ENCODE results near the gene RPL32.
"Not testable (repeated sequence)": the region's sequence is repeated elsewhere in the genome, so short reads cannot be mapped to it uniquely, and the experiment has no call there.

The RPL32 gene

GRCh38 chr3:12856626-12857025 lies 15.3 kb upstream of the RPL32 start:
- Histone ChIP-seq H3K9me3 (ENCODE audit: control insufficient read depth, low read length) (no peaks in the 10 kb centered on the region), H3K27me3 (ENCODE audit: control insufficient read depth in 1 of 2, insufficient read depth in 1 of 2, low read length in 2 of 2) (peaks cover 44 to 53% of the 10 kb centered on the region in 2 experiments), H2AK5ac (ENCODE audit: low read length, severe bottlenecking) (no peak overlapping the region), H3K18ac (ENCODE audit: low read depth in 1 of 2, low read length in 2 of 2) (no peak overlapping the region), H4K8ac (ENCODE audit: low read length) (peak overlapping the region; percentile 14), H4K91ac (ENCODE audit: low read length) (no peak overlapping the region), H3K79me1 (replicated peaks; ENCODE audit: low read length, poor library complexity, severe bottlenecking) (no peaks in the 10 kb centered on the region), H2BK5ac (ENCODE audit: low read depth, low read length, poor library complexity, severe bottlenecking) (no peak overlapping the region), H3K27ac (ENCODE audit: low read length, poor library complexity, severe bottlenecking) (no peak overlapping the region), H2BK12ac (ENCODE audit: low read length in 2 of 2) (no peak overlapping the region), H3K4me3 (ENCODE audit: insufficient read depth in 1 of 2, low read depth in 1 of 2, low read length in 2 of 2) (no peak overlapping the region), H3K36me3 (ENCODE audit: control insufficient read depth in 1 of 2, insufficient read depth in 2 of 2, low read depth in 1 of 2, low read length in 2 of 2) (no peaks in the 10 kb centered on the region), H2BK15ac (ENCODE audit: low read depth, poor library complexity, severe bottlenecking) (no peak overlapping the region), H3K9ac (ENCODE audit: low read length) (no peak overlapping the region), H3K4ac (ENCODE audit: low read depth in 1 of 2, low read length in 2 of 2) (no peak overlapping the region), H3K4me2 (ENCODE audit: low read length, poor library complexity, severe bottlenecking) (no peak overlapping the region), H3K4me1 (ENCODE audit: control insufficient read depth, insufficient read depth, low read depth, low read length) (peaks cover 5% of the 10 kb centered on the region), H3K14ac (ENCODE audit: low read length in 2 of 2) (peak overlapping the region in 1 of 2 experiments; percentile 51), H2AFZ (ENCODE audit: low read depth, low read length) (no peak overlapping the region), H2BK120ac (ENCODE audit: low read depth, low read length) (no peak overlapping the region), H3K23ac (ENCODE audit: low read length in 2 of 2) (no peak overlapping the region)
- WGBS, result 83% methylated on average over 5 of the region's 5 CpGs
- no peak for DNase-seq

GRCh38 chr3:12854565-12854964 lies 13.2 kb upstream of the RPL32 start:
- H4K91ac ChIP-seq (ENCODE audit: low read length), result no peak overlapping the region
- no peak overlapping the region for H2BK120ac ChIP-seq (ENCODE audit: low read depth, low read length)
- DNase-seq, result no peak
- no peak overlapping the region for H3K4me3 ChIP-seq (ENCODE audit: insufficient read depth in 1 of 2, low read depth in 1 of 2, low read length in 2 of 2)
- no peaks in the 10 kb centered on the region for H3K9me3 ChIP-seq (ENCODE audit: control insufficient read depth, low read length)
- H3K4me2 ChIP-seq (ENCODE audit: low read length, poor library complexity, severe bottlenecking), result no peak overlapping the region
- no peak overlapping the region for H3K18ac ChIP-seq (ENCODE audit: low read depth in 1 of 2, low read length in 2 of 2)
- no peaks in the 10 kb centered on the region for H3K79me1 ChIP-seq (replicated peaks; ENCODE audit: low read length, poor library complexity, severe bottlenecking)
- 91% methylated on average over 4 of the region's 4 CpGs for WGBS
- H4K8ac ChIP-seq (ENCODE audit: low read length), result no peak overlapping the region
- peaks cover 39 to 56% of the 10 kb centered on the region in 2 experiments for H3K27me3 ChIP-seq (ENCODE audit: control insufficient read depth in 1 of 2, insufficient read depth in 1 of 2, low read length in 2 of 2)
- no peak overlapping the region for H2BK12ac ChIP-seq (ENCODE audit: low read length in 2 of 2)
- no peak overlapping the region for H3K27ac ChIP-seq (ENCODE audit: low read length, poor library complexity, severe bottlenecking)
- no peak overlapping the region for H2AFZ ChIP-seq (ENCODE audit: low read depth, low read length)
- H2BK5ac ChIP-seq (ENCODE audit: low read depth, low read length, poor library complexity, severe bottlenecking), result no peak overlapping the region
- H3K14ac ChIP-seq (ENCODE audit: low read length in 2 of 2), result no peak overlapping the region
- H3K36me3 ChIP-seq (ENCODE audit: control insufficient read depth in 1 of 2, insufficient read depth in 2 of 2, low read depth in 1 of 2, low read length in 2 of 2), result no peaks in the 10 kb centered on the region
- no peak overlapping the region for H3K23ac ChIP-seq (ENCODE audit: low read length in 2 of 2)
- no peak overlapping the region for H3K4ac ChIP-seq (ENCODE audit: low read depth in 1 of 2, low read length in 2 of 2)
- no peak overlapping the region for H2BK15ac ChIP-seq (ENCODE audit: low read depth, poor library complexity, severe bottlenecking)
- H3K9ac ChIP-seq (ENCODE audit: low read length), result no peak overlapping the region
- peaks cover 5% of the 10 kb centered on the region for H3K4me1 ChIP-seq (ENCODE audit: control insufficient read depth, insufficient read depth, low read depth, low read length)
- H2AK5ac ChIP-seq (ENCODE audit: low read length, severe bottlenecking), result no peak overlapping the region

- H3K9me3 ChIP-seq (ENCODE audit: control insufficient read depth, low read length); DNase-seq; H4K91ac ChIP-seq (ENCODE audit: low read length); H3K27ac ChIP-seq (ENCODE audit: low read length, poor library complexity, severe bottlenecking); H3K23ac ChIP-seq (ENCODE audit: low read length in 2 of 2); H3K14ac ChIP-seq (ENCODE audit: low read length in 2 of 2); H3K79me1 ChIP-seq (replicated peaks; ENCODE audit: low read length, poor library complexity, severe bottlenecking); H2BK12ac ChIP-seq (ENCODE audit: low read length in 2 of 2); H3K4ac ChIP-seq (ENCODE audit: low read depth in 1 of 2, low read length in 2 of 2); H2AK5ac ChIP-seq (ENCODE audit: low read length, severe bottlenecking); H4K8ac ChIP-seq (ENCODE audit: low read length); H3K4me3 ChIP-seq (ENCODE audit: insufficient read depth in 1 of 2, low read depth in 1 of 2, low read length in 2 of 2); H3K18ac ChIP-seq (ENCODE audit: low read depth in 1 of 2, low read length in 2 of 2); H3K4me1 ChIP-seq (ENCODE audit: control insufficient read depth, insufficient read depth, low read depth, low read length); H3K9ac ChIP-seq (ENCODE audit: low read length); H2AFZ ChIP-seq (ENCODE audit: low read depth, low read length); H2BK120ac ChIP-seq (ENCODE audit: low read depth, low read length); H2BK5ac ChIP-seq (ENCODE audit: low read depth, low read length, poor library complexity, severe bottlenecking); H3K4me2 ChIP-seq (ENCODE audit: low read length, poor library complexity, severe bottlenecking); H2BK15ac ChIP-seq (ENCODE audit: low read depth, poor library complexity, severe bottlenecking); H3K36me3 ChIP-seq (ENCODE audit: control insufficient read depth in 1 of 2, insufficient read depth in 2 of 2, low read depth in 1 of 2, low read length in 2 of 2): not testable (repeated sequence)
- WGBS, result 90% methylated on average over 2 of the region's 2 CpGs
- peaks cover 39 to 53% of the 10 kb centered on the region in 2 experiments for H3K27me3 ChIP-seq (ENCODE audit: control insufficient read depth in 1 of 2, insufficient read depth in 1 of 2, low read length in 2 of 2)
These were observed 12.5 kb upstream of the RPL32 start for GRCh38 chr3:12853847-12854246.

- Histone ChIP-seq H3K4me2 (ENCODE audit: low read length, poor library complexity, severe bottlenecking) (no peak overlapping the region), H3K4ac (ENCODE audit: low read depth in 1 of 2, low read length in 2 of 2) (no peak overlapping the region), H3K18ac (ENCODE audit: low read depth in 1 of 2, low read length in 2 of 2) (no peak overlapping the region), H4K8ac (ENCODE audit: low read length) (no peak overlapping the region), H3K79me1 (replicated peaks; ENCODE audit: low read length, poor library complexity, severe bottlenecking) (no peaks in the 10 kb centered on the region), H3K27me3 (ENCODE audit: control insufficient read depth in 1 of 2, insufficient read depth in 1 of 2, low read length in 2 of 2) (peaks cover 34 to 37% of the 10 kb centered on the region in 2 experiments), H3K14ac (ENCODE audit: low read length in 2 of 2) (no peak overlapping the region), H3K36me3 (ENCODE audit: control insufficient read depth in 1 of 2, insufficient read depth in 2 of 2, low read depth in 1 of 2, low read length in 2 of 2) (no peaks in the 10 kb centered on the region), H2BK15ac (ENCODE audit: low read depth, poor library complexity, severe bottlenecking) (no peak overlapping the region), H3K4me3 (ENCODE audit: insufficient read depth in 1 of 2, low read depth in 1 of 2, low read length in 2 of 2) (no peak overlapping the region), H3K9ac (ENCODE audit: low read length) (no peak overlapping the region), H2BK5ac (ENCODE audit: low read depth, low read length, poor library complexity, severe bottlenecking) (no peak overlapping the region), H2AK5ac (ENCODE audit: low read length, severe bottlenecking) (no peak overlapping the region), H3K27ac (ENCODE audit: low read length, poor library complexity, severe bottlenecking) (no peak overlapping the region), H2BK12ac (ENCODE audit: low read length in 2 of 2) (no peak overlapping the region), H4K91ac (ENCODE audit: low read length) (no peak overlapping the region), H2BK120ac (ENCODE audit: low read depth, low read length) (no peak overlapping the region), H3K23ac (ENCODE audit: low read length in 2 of 2) (no peak overlapping the region), H3K9me3 (ENCODE audit: control insufficient read depth, low read length) (no peaks in the 10 kb centered on the region), H3K4me1 (ENCODE audit: control insufficient read depth, insufficient read depth, low read depth, low read length) (peaks cover 8% of the 10 kb centered on the region), H2AFZ (ENCODE audit: low read depth, low read length) (no peak overlapping the region)
- DNase-seq, result no peak
- WGBS, result 88% methylated on average over 2 of the region's 3 CpGs
These were observed 10.8 kb upstream of the RPL32 start for GRCh38 chr3:12852201-12852600.
